ENCODE data around the gene VPS26B. TPM values are rescaled to one million over a fixed set of nuclear protein-coding genes. Genes with fewer than 3 reads are reported as not detected.

The VPS26B gene
- total and polyA plus RNA-seq, 2 donors (not counting 3 experiments of a cell fraction or from before 2014, with no cell fraction given), result 40.2 to 53.1 TPM

- peaks cover 13% of the 10 kb centered on the region for H3K79me2 ChIP-seq (ENCODE audit: control insufficient read depth, insufficient read depth, low read length)
- TF ChIP-seq MYC (IDR thresholded peaks at IDR 0.05; ENCODE audit: low read depth, low read length), result no peak
- no peak for TF ChIP-seq MAX (IDR thresholded peaks at IDR 0.05; ENCODE audit: insufficient read depth, insufficient read length)
- peak; percentile 58 for TF ChIP-seq GATA2 (IDR thresholded peaks at IDR 0.05; ENCODE audit: insufficient read depth, insufficient read length, low read depth, low read length)
- TF ChIP-seq POLR2AphosphoS5 (IDR thresholded peaks at IDR 0.05; ENCODE audit: insufficient read depth, low read depth, low read length), result no peak
- TF ChIP-seq POLR2A (IDR thresholded peaks at IDR 0.05; ENCODE audit: low read depth, low read length), result no peak
- no peak overlapping the region for H3K9ac ChIP-seq (replicated peaks; ENCODE audit: extremely low read depth, insufficient read depth, low read length)
- no peak overlapping the region for H2AFZ ChIP-seq (ENCODE audit: low read depth, low read length)
- no peak overlapping the region for H3K4me3 ChIP-seq (replicated peaks in 1 of 3; ENCODE audit: insufficient read depth in 1 of 3, low read depth in 1 of 3, low read length in 3 of 3)
- H3K9me3 ChIP-seq (replicated peaks; ENCODE audit: control insufficient read depth, insufficient read depth, low read length), result no peaks in the 10 kb centered on the region
- H3K27me3 ChIP-seq (ENCODE audit: control insufficient read depth in 2 of 2, insufficient read depth in 2 of 2, low read length in 2 of 2), result no peaks in the 10 kb centered on the region
- no peaks in the 10 kb centered on the region for H4K20me1 ChIP-seq (replicated peaks; ENCODE audit: control insufficient read depth, extremely low read depth, insufficient read depth, low read length)
- DNase-seq (ENCODE audit: low read depth, low spot score) (no peak), FAIRE-seq (peak; percentile 37)
- H3K36me3 ChIP-seq (ENCODE audit: control insufficient read depth in 2 of 2, extremely low read depth in 1 of 2, insufficient read depth in 2 of 2, low read length in 2 of 2), result peaks cover 2 to 15% of the 10 kb centered on the region in 2 experiments
- H3K4me1 ChIP-seq (ENCODE audit: control insufficient read depth, extremely low read depth, insufficient read depth, low read length), result no peaks in the 10 kb centered on the region
- dilution Hi-C loops (cut with MboI; ENCODE audit: extremely low pct_ligation_motif_present, low sequenced_read_pairs), result no loop called here
- POLR2A ChIA-PET, result no interaction called here
- H3K27ac ChIP-seq (ENCODE audit: insufficient read depth, low read depth, low read length), result no peak overlapping the region
- H3K4me2 ChIP-seq (ENCODE audit: insufficient read depth, low read length), result no peak overlapping the region
- H3K9me1 ChIP-seq (replicated peaks; ENCODE audit: control insufficient read depth, extremely low read depth, insufficient read depth, low read length), result no peaks in the 10 kb centered on the region
- no TSS peak for BruUV-seq (replicated peaks)
- intact Hi-C loops (cut with micrococcal nuclease), result no loop called here
- CTCF ChIA-PET, result interaction anchor here (1.5 kb wide), 1 partner anchor 12 kb away, joined by 5 read pairs; the partner anchor contains the start of genes NCAPD3 and VPS26B
Observed at GRCh38 chr11:134236834-134237556, 12.5 kb downstream of the VPS26B start.

DNA sequence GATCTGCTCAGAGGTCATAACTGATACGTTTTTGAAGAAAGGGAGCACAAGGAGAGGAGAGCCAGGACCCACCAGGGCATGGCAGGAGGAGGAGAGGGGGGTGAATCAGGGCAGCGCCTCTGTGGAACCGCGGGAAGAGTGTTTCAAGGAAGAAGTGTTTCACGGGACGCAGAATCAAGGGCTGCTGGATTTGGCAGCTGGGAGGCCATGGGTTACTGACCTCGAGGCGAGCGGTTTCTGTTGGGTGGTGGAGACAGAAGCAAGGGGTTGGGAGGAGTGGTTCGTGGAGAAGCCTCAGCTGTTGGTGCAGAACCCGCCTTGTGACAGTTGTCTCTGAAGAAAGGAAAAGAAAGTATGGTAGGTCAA, 13.1 kb downstream of the VPS26B start:
- CTCF ChIA-PET, result interaction anchor here (1.5 kb wide), 1 partner anchor 13 kb away, joined by 5 read pairs; the partner anchor contains the start of genes NCAPD3 and VPS26B
- TF ChIP-seq JUN (IDR thresholded peaks at IDR 0.05; ENCODE audit: borderline replicate concordance, insufficient read depth, insufficient read length, low read depth) (no peak), GATA2 (IDR thresholded peaks at IDR 0.05; ENCODE audit: insufficient read depth, insufficient read length, low read depth, low read length) (no peak), POLR2AphosphoS5 (IDR thresholded peaks at IDR 0.05; ENCODE audit: insufficient read depth, low read depth, low read length) (no peak), POLR2A (IDR thresholded peaks at IDR 0.05; ENCODE audit: low read depth, low read length) (no peak), EZH2 (IDR thresholded peaks at IDR 0.05; ENCODE audit: borderline replicate concordance, low read depth, low read length, severe bottlenecking) (no peak), MYC (IDR thresholded peaks at IDR 0.05; ENCODE audit: low read depth, low read length) (no peak), MAX (IDR thresholded peaks at IDR 0.05; ENCODE audit: insufficient read depth, insufficient read length) (no peak), CTCF (IDR thresholded peaks at IDR 0.05; ENCODE audit: extremely low read depth in 1 of 2, insufficient read depth in 1 of 2, low read depth in 1 of 2, low read length in 2 of 2) (no peak), FOS (IDR thresholded peaks at IDR 0.05; ENCODE audit: borderline replicate concordance, insufficient read depth, low read length) (no peak)
- H3K4me1 ChIP-seq (ENCODE audit: control insufficient read depth, extremely low read depth, insufficient read depth, low read length), result no peaks in the 10 kb centered on the region
- no peaks in the 10 kb centered on the region for H3K9me1 ChIP-seq (replicated peaks; ENCODE audit: control insufficient read depth, extremely low read depth, insufficient read depth, low read length)
- peaks cover 2 to 15% of the 10 kb centered on the region in 2 experiments for H3K36me3 ChIP-seq (ENCODE audit: control insufficient read depth in 2 of 2, extremely low read depth in 1 of 2, insufficient read depth in 2 of 2, low read length in 2 of 2)
- H3K79me2 ChIP-seq (ENCODE audit: control insufficient read depth, insufficient read depth, low read length), result peaks cover 9% of the 10 kb centered on the region
- FAIRE-seq (no peak), DNase-seq (ENCODE audit: low read depth, low spot score) (no peak)
- H3K9me3 ChIP-seq (replicated peaks; ENCODE audit: control insufficient read depth, insufficient read depth, low read length), result no peaks in the 10 kb centered on the region
- no peak overlapping the region for H3K4me3 ChIP-seq (replicated peaks in 1 of 3; ENCODE audit: insufficient read depth in 1 of 3, low read depth in 1 of 3, low read length in 3 of 3)
- dilution Hi-C loops (cut with MboI; ENCODE audit: extremely low pct_ligation_motif_present, low sequenced_read_pairs) (no loop called here), intact Hi-C loops (cut with micrococcal nuclease) (no loop called here)
- H3K9ac ChIP-seq (replicated peaks; ENCODE audit: extremely low read depth, insufficient read depth, low read length), result no peak overlapping the region
- POLR2A ChIA-PET, result no interaction called here
- no TSS peak for BruUV-seq (replicated peaks)
- no peak overlapping the region for H3K27ac ChIP-seq (ENCODE audit: insufficient read depth, low read depth, low read length)
- no peaks in the 10 kb centered on the region for H3K27me3 ChIP-seq (ENCODE audit: control insufficient read depth in 2 of 2, insufficient read depth in 2 of 2, low read length in 2 of 2)
- H2AFZ ChIP-seq (ENCODE audit: low read depth, low read length), result no peak overlapping the region
- H4K20me1 ChIP-seq (replicated peaks; ENCODE audit: control insufficient read depth, extremely low read depth, insufficient read depth, low read length), result no peaks in the 10 kb centered on the region
- no peak overlapping the region for H3K4me2 ChIP-seq (ENCODE audit: insufficient read depth, low read length)
